Measurements from ENCODE around the gene PROSER3. TPM values are rescaled to one million over a fixed set of nuclear protein-coding genes. Genes with fewer than 3 reads are reported as not detected.

PROSER3 gene
- total and polyA plus RNA-seq, 2 donors (not counting 1 experiment from before 2014, with no cell fraction given), result 26.0 to 61.0 TPM

DNA sequence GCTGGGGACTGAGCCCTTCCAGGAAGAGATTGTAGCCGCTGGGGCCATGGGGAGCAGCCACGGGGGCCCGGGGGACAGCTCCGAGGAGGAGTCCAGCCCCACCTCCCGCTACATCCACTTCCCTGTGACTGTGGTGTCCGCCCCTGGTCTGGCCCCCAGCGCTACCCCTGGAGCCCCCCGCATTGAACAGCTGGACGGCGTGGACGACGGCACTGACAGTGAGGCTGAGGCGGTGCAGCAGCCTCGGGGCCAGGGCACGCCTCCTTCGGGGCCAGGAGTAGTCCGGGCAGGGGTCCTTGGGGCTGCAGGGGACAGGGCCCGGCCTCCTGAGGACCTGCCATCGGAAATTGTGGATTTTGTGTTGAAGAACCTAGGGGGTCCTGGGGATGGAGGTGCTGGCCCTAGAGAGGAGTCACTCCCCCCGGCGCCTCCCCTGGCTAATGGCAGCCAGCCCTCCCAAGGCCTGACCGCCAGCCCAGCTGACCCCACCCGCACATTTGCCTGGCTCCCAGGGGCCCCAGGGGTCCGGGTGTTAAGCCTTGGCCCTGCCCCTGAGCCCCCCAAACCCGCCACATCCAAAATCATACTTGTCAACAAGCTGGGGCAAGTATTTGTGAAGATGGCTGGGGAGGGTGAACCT is 25.3 kb upstream of the PROSER3 start:
- POLR2A ChIA-PET, result interaction anchor here (0.7 kb wide), 1 partner anchor 8 kb away, joined by 3 read pairs; no protein-coding TSS in a partner anchor

More for the DNA sequence above, 25.3 kb upstream of the PROSER3 start:
- Histone ChIP-seq H3K4me3 (ENCODE audit: control extremely low read depth in 1 of 5, extremely low read depth in 1 of 5, insufficient read depth in 1 of 5, low read depth in 2 of 5, low read length in 4 of 5) (no peak overlapping the region), H3K79me2 (ENCODE audit: control insufficient read depth, insufficient read depth, low read length) (peaks cover 42% of the 10 kb centered on the region), H3K27ac (ENCODE audit: low read length in 2 of 2) (no peak overlapping the region), H4K20me1 (ENCODE audit: control insufficient read depth, insufficient read depth, low read length, poor library complexity, severe bottlenecking) (peaks cover 42% of the 10 kb centered on the region), H2AFZ (ENCODE audit: insufficient read depth, low read depth, low read length, poor library complexity, severe bottlenecking) (no peak overlapping the region), H3K36me3 (replicated peaks in 1 of 2; ENCODE audit: control extremely low read depth in 1 of 2, control insufficient read depth in 1 of 2, extremely low read depth in 1 of 2, insufficient read depth in 2 of 2, low read length in 1 of 2) (peaks cover 5 to 82% of the 10 kb centered on the region in 2 experiments), H3K4me1 (ENCODE audit: control insufficient read depth in 2 of 2, insufficient read depth in 2 of 2, low read length in 2 of 2) (peaks cover 7 to 13% of the 10 kb centered on the region in 2 donors), H3K4me2 (replicated peaks; ENCODE audit: low read depth, low read length, poor library complexity, severe bottlenecking) (no peak overlapping the region), H3K9me3 (ENCODE audit: control extremely low read depth in 1 of 3, control insufficient read depth in 2 of 3, insufficient read depth in 1 of 3, low read length in 2 of 3) (no peaks in the 10 kb centered on the region), H3K27me3 (replicated peaks in 1 of 4; ENCODE audit: control extremely low read depth in 1 of 4, control insufficient read depth in 3 of 4, insufficient read depth in 4 of 4, low read length in 3 of 4) (no peaks in the 10 kb centered on the region), H3K9ac (ENCODE audit: low read length) (no peak overlapping the region)
- TF ChIP-seq EZH2 (IDR thresholded peaks at IDR 0.05; ENCODE audit: borderline replicate concordance, insufficient read depth, low read depth, low read length, poor library complexity, severe bottlenecking) (no peak), CTCF (IDR thresholded peaks at IDR 0.05) (no peak)
- 100% methylated on average over 22 of the region's 25 CpGs for WGBS (ENCODE audit: insufficient coverage)
- CTCF ChIA-PET, result interaction anchor here (1.0 kb wide), 1 partner anchor 8 kb away, joined by 4 read pairs; no protein-coding TSS in a partner anchor
- DNase-seq (no peak), ATAC-seq (ENCODE audit: low read depth) (no peak)
- intact Hi-C loops (cut with micrococcal nuclease), result no loop called here
- no peaks in the 10 kb centered on the region for H3K9me3 Mint-ChIP-seq (ENCODE audit: insufficient read depth)
- H3K27me3 Mint-ChIP-seq, result no peaks in the 10 kb centered on the region
- no peak overlapping the region for H3K4me3 Mint-ChIP-seq
- peaks cover 19% of the 10 kb centered on the region for H3K4me1 Mint-ChIP-seq
- no peak overlapping the region for H3K27ac Mint-ChIP-seq

Measured in B cell (primary cell).